Measurements from ENCODE around the gene C6orf136. TPM values are rescaled to one million over a fixed set of nuclear protein-coding genes. Genes with fewer than 3 reads are reported as not detected.

The C6orf136 gene
- total and polyA plus RNA-seq, 9 of the 15 experiments (the other 6 are each of a cell fraction or from before 2014, with no cell fraction given): 14.1 to 63.1 (median 18.4) TPM

- TF ChIP-seq SAFB2 (IDR thresholded peaks at IDR 0.05; ENCODE audit: borderline replicate concordance, low read depth, low read length, severe bottlenecking) (no peak), ZNF584 (CRISPR knock-in tag; IDR thresholded peaks at IDR 0.05; ENCODE audit: low read depth) (no peak), ARID3A (IDR thresholded peaks at IDR 0.05; ENCODE audit: borderline replicate concordance, low read depth, low read length) (no peak), CBX8 (IDR thresholded peaks at IDR 0.05; ENCODE audit: borderline replicate concordance, extremely low read depth, low read depth, low read length, poor library complexity, severe bottlenecking) (no peak), POLR2G (IDR thresholded peaks at IDR 0.05; ENCODE audit: low read depth, low read length) (peak; percentile 99), ZNF609 (CRISPR knock-in tag; IDR thresholded peaks at IDR 0.05; ENCODE audit: borderline replicate concordance) (peak; percentile 44; the same call in 1 of the 2 replicates), RFX1 (IDR thresholded peaks at IDR 0.05) (no peak; the same call in 1 of the 2 replicates), ZNF12 (CRISPR knock-in tag; IDR thresholded peaks at IDR 0.05) (no peak), PHF8 (IDR thresholded peaks at IDR 0.05; ENCODE audit: borderline replicate concordance, low read length) (peak; percentile 96), ZNF778 (CRISPR knock-in tag; IDR thresholded peaks at IDR 0.05) (no peak), FOXJ3 (CRISPR knock-in tag; IDR thresholded peaks at IDR 0.05) (no peak), EZH2 (IDR thresholded peaks at IDR 0.05; ENCODE audit: borderline replicate concordance, low read depth, low read length) (no peak), LEF1 (IDR thresholded peaks at IDR 0.05) (peak; percentile 77), LARP7 (IDR thresholded peaks at IDR 0.05) (peak; percentile 81; the same call in 1 of the 2 replicates), ILK (tag; IDR thresholded peaks at IDR 0.05; ENCODE audit: borderline replicate concordance, low read depth) (no peak)
- TF ChIP-seq, protein P1, sequence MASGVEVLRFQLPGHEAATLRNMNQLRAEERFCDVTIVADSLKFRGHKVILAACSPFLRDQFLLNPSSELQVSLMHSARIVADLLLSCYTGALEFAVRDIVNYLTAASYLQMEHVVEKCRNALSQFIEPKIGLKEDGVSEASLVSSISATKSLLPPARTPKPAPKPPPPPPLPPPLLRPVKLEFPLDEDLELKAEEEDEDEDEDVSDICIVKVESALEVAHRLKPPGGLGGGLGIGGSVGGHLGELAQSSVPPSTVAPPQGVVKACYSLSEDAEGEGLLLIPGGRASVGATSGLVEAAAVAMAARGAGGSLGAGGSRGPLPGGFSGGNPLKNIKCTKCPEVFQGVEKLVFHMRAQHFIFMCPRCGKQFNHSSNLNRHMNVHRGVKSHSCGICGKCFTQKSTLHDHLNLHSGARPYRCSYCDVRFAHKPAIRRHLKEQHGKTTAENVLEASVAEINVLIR (CRISPR knock-in tag; IDR thresholded peaks at IDR 0.05): peak; percentile 58; the same call in 1 of the 2 replicates
- TF ChIP-seq, protein P2, sequence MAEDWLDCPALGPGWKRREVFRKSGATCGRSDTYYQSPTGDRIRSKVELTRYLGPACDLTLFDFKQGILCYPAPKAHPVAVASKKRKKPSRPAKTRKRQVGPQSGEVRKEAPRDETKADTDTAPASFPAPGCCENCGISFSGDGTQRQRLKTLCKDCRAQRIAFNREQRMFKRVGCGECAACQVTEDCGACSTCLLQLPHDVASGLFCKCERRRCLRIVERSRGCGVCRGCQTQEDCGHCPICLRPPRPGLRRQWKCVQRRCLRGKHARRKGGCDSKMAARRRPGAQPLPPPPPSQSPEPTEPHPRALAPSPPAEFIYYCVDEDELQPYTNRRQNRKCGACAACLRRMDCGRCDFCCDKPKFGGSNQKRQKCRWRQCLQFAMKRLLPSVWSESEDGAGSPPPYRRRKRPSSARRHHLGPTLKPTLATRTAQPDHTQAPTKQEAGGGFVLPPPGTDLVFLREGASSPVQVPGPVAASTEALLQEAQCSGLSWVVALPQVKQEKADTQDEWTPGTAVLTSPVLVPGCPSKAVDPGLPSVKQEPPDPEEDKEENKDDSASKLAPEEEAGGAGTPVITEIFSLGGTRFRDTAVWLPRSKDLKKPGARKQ (CRISPR knock-in tag; IDR thresholded peaks at IDR 0.05): no peak
These were observed 29.9 kb upstream of the C6orf136 start, which contains the start of gene PPP1R10 (continued) for GRCh38 chr6:30616811-30617564.

Data from K562 (cell line).